HepG2 (cell line): Measurements from ENCODE around the gene VAPA. TPM values are rescaled to one million over a fixed set of nuclear protein-coding genes. Genes with fewer than 3 reads are reported as not detected.

Experiments used
- ATM ChIP-seq: fragments of 450-650 bp; IDR thresholded peaks from 2 replicates; pipeline ENCODE4 v1.7.1; 2017; ENCODE audit warnings: mild to moderate bottlenecking, borderline replicate concordance
- CBX1 ChIP-seq: IDR thresholded peaks from one replicate; pipeline ENCODE4 v1.6.1; 2016; ENCODE audit warnings: antibody characterized with exemption, low read depth
- CREBL2 ChIP-seq: sonication (generic); formaldehyde crosslinking; IDR thresholded peaks from 2 replicates; pipeline ENCODE4 v1.8.1; 2023; ENCODE audit warnings: missing genetic modification reagents, mild to moderate bottlenecking, borderline replicate concordance
- ISL2 ChIP-seq: sonication (generic); formaldehyde crosslinking; IDR thresholded peaks from 2 replicates; pipeline ENCODE4 v1.5.0; 2020; ENCODE audit warnings: missing genetic modification reagents
- JUN ChIP-seq: sonication (generic); formaldehyde crosslinking; IDR thresholded peaks from 2 replicates; pipeline ENCODE4 v1.4.0; 2020; ENCODE audit warnings: mild to moderate bottlenecking, missing genetic modification reagents
- KAT8 ChIP-seq: IDR thresholded peaks from 2 replicates; pipeline ENCODE4 v1.6.1; 2016; ENCODE audit warnings: missing genetic modification reagents, missing compliant biosample characterization
- KDM4B ChIP-seq: sonication (generic); formaldehyde crosslinking; IDR thresholded peaks from 2 replicates; pipeline ENCODE4 v1.4.0; 2020; ENCODE audit warnings: missing genetic modification reagents
- MAFK ChIP-seq, 2 experiments: IDR thresholded peaks in 1 of 2; conservative IDR thresholded peaks in 1 of 2; 2 replicates each; pipeline ENCODE4 v1.6.1; 2011; ENCODE audit warnings: improper control_type of control experiment in 2 of 2, low read length in 2 of 2
- NFKBIZ ChIP-seq: IDR thresholded peaks from 2 replicates; pipeline ENCODE4 v1.6.1; 2018; ENCODE audit warnings: missing genetic modification reagents, missing compliant biosample characterization
- NFYC ChIP-seq: IDR thresholded peaks from 2 replicates; pipeline ENCODE4 v1.6.1; 2016; ENCODE audit warnings: missing genetic modification reagents, missing compliant biosample characterization
- NR2F6 ChIP-seq, 2 experiments: IDR thresholded peaks; 2 replicates each; pipeline ENCODE4 v1.6.1; 2016; ENCODE audit warnings: antibody characterized with exemption in 1 of 2, mild to moderate bottlenecking in 1 of 2
- POLR2AphosphoS5 ChIP-seq: IDR thresholded peaks from 2 replicates; pipeline ENCODE4 v1.6.1; 2012; ENCODE audit warnings: low read depth, low read length
- PREB ChIP-seq: sonication (generic); formaldehyde crosslinking; IDR thresholded peaks from 2 replicates; pipeline ENCODE4 v1.4.0; 2020; ENCODE audit warnings: missing genetic modification reagents
- SKIL ChIP-seq: sonication (generic); formaldehyde crosslinking; IDR thresholded peaks from 2 replicates; pipeline ENCODE4 v1.8.0; 2022; ENCODE audit warnings: missing genetic modification reagents, mild to moderate bottlenecking, moderate library complexity, borderline replicate concordance
- TRAFD1 ChIP-seq: sonication (generic); formaldehyde crosslinking; IDR thresholded peaks from 2 replicates; pipeline ENCODE4 v1.5.1; 2020; ENCODE audit warnings: missing genetic modification reagents, mild to moderate bottlenecking, borderline replicate concordance
- TRIM22 ChIP-seq: fragments of 450-650 bp; IDR thresholded peaks from 2 replicates; pipeline ENCODE4 v1.6.1; 2017
- ZBTB37 ChIP-seq: sonication (generic); formaldehyde crosslinking; IDR thresholded peaks from 2 replicates; pipeline ENCODE4 v1.4.0; 2020; ENCODE audit warnings: mild to moderate bottlenecking, missing genetic modification reagents
- ZNF138 ChIP-seq: sonication (generic); formaldehyde crosslinking; IDR thresholded peaks from 2 replicates; pipeline ENCODE4 v1.5.0; 2020; ENCODE audit warnings: mild to moderate bottlenecking, low read depth, missing genetic modification reagents
- ZNF230 ChIP-seq: sonication (generic); formaldehyde crosslinking; IDR thresholded peaks from 2 replicates; pipeline ENCODE4 v1.4.0; 2020; ENCODE audit warnings: mild to moderate bottlenecking, missing genetic modification reagents
- ZNF350 ChIP-seq: sonication (generic); formaldehyde crosslinking; IDR thresholded peaks from 2 replicates; pipeline ENCODE4 v1.4.0; 2020; ENCODE audit warnings: mild to moderate bottlenecking, low read depth, missing genetic modification reagents, borderline replicate concordance
- ZNF460 ChIP-seq: sonication (generic); formaldehyde crosslinking; IDR thresholded peaks from 2 replicates; pipeline ENCODE4 v1.5.1; 2020; ENCODE audit warnings: missing genetic modification reagents, mild to moderate bottlenecking, borderline replicate concordance
- ZNF569 ChIP-seq: sonication (generic); formaldehyde crosslinking; IDR thresholded peaks from 2 replicates; pipeline ENCODE4 v1.5.0; 2020; ENCODE audit warnings: mild to moderate bottlenecking, missing genetic modification reagents, moderate library complexity, borderline replicate concordance
- ZNF776 ChIP-seq: sonication (generic); formaldehyde crosslinking; IDR thresholded peaks from 2 replicates; pipeline ENCODE4 v1.4.0; 2020; ENCODE audit warnings: mild to moderate bottlenecking, missing genetic modification reagents
- polyA plus RNA-seq, 8 experiments: library from polyadenylated mRNA; depleted of rRNA in 3 of 8; stranded (reverse) in 7 of 8; unstranded in 1 of 8; fragments of >200 nt; fragmentation: Illumina TruSeq in 4 of 8; extraction: Trizol in 4 of 8; gene quantifications; 2 replicates each; pipeline versions ENCODE4 v1.2.1 to v1.2.3, GENCODE V29; 2011 to 2016; ENCODE audit warnings: low read depth in 4 of 8, missing spikeins in 1 of 8, mixed read lengths in 1 of 8; ENCODE audit not compliant: insufficient read depth in 1 of 8
- total RNA-seq, 5 experiments: library from RNA; depleted of rRNA; stranded (reverse); fragments of >200 nt; fragmentation: Illumina TruSeq; extraction: Trizol; gene quantifications; 2 replicates each; pipeline ENCODE4 v1.2.3, GENCODE V29; 2016; ENCODE audit warnings: low read depth in 1 of 5

The VAPA gene
- total and polyA plus RNA-seq, 2 of the 13 experiments (the other 11 are each of a cell fraction or from before 2014, with no cell fraction given) = 167 to 294 TPM

GRCh38 chr18:9931678-9932077, 17.9 kb downstream of the VAPA start (continued):
- TF ChIP-seq PREB (CRISPR knock-in tag) = no peak
- no peak for TF ChIP-seq TRIM22
- no peak for TF ChIP-seq KDM4B (CRISPR knock-in tag)
- TF ChIP-seq ZNF230 = no peak
- 0 out of 2 replicates have a peak, but pooled peaks have one; percentile 20 for TF ChIP-seq KAT8
- TF ChIP-seq ZNF569 = no peak
- TF ChIP-seq CBX1 = no peak
- no peak for TF ChIP-seq NFYC (CRISPR knock-in tag)
- TF ChIP-seq TRAFD1 = no peak
- no peak for TF ChIP-seq ZNF776 (CRISPR knock-in tag)
- no peak for TF ChIP-seq ZNF350 (CRISPR knock-in tag)
- no peak for TF ChIP-seq ZBTB37 (CRISPR knock-in tag)
- TF ChIP-seq NR2F6 (IDR thresholded peaks at IDR 0.05) = no peak; the same call in 1 of the 2 replicates
- TF ChIP-seq NR2F6 (CRISPR knock-in tag; IDR thresholded peaks at IDR 0.05) = peak; percentile 69
- no peak for TF ChIP-seq CREBL2
- no peak for TF ChIP-seq ISL2 (CRISPR knock-in tag)
- no peak for TF ChIP-seq ZNF460
- TF ChIP-seq POLR2AphosphoS5 = no peak
- TF ChIP-seq ATM = no peak
- no peak for TF ChIP-seq JUN (CRISPR knock-in tag)
- no peak for TF ChIP-seq NFKBIZ (CRISPR knock-in tag)
- TF ChIP-seq MAFK (conservative IDR thresholded peaks at IDR 0.05 in 1 of 2, IDR thresholded peaks at IDR 0.05 in 1 of 2; ENCODE audit: low read length in 2 of 2) = no peak
- no peak for TF ChIP-seq SKIL (CRISPR knock-in tag)
- TF ChIP-seq ZNF138 (CRISPR knock-in tag) = no peak
